ENCODE results near the gene ATP10A.

Gene ATP10A

GRCh38 chr15:25713736-25714537, 149.2 kb downstream of the ATP10A start:
- no peak for DNase-seq

- DNase-seq, result no peak
Measured at GRCh38 chr15:25712961-25713355, 150.2 kb downstream of the ATP10A start.

GRCh38 chr15:25712192-25712960, 150.8 kb downstream of the ATP10A start:
- DNase-seq, result no peak

- no peak for DNase-seq
Measured at GRCh38 chr15:25711691-25712090, 151.4 kb downstream of the ATP10A start.

- no peak for DNase-seq
Measured at GRCh38 chr15:25711164-25711563, 152.0 kb downstream of the ATP10A start.

- no peak for DNase-seq
Measured at GRCh38 chr15:25710184-25710583, 152.9 kb downstream of the ATP10A start.

- no peak for DNase-seq
Measured at GRCh38 chr15:25709437-25710159, 153.5 kb downstream of the ATP10A start.

- DNase-seq, result no peak
Measured at GRCh38 chr15:25708391-25708790, 154.7 kb downstream of the ATP10A start.

GRCh38 chr15:25707656-25708365, 155.3 kb downstream of the ATP10A start:
- DNase-seq, result no peak

GRCh38 chr15:25706176-25706955, 156.8 kb downstream of the ATP10A start:
- DNase-seq, result no peak

- DNase-seq, result no peak
Measured at GRCh38 chr15:25705433-25706115, 157.6 kb downstream of the ATP10A start.

- no peak for DNase-seq
Measured at GRCh38 chr15:25703726-25704125, 159.4 kb downstream of the ATP10A start.

GRCh38 chr15:25701721-25702465, 161.2 kb downstream of the ATP10A start:
- no peak for DNase-seq

- DNase-seq, result no peak
Measured at GRCh38 chr15:25700916-25701315, 162.2 kb downstream of the ATP10A start.

GRCh38 chr15:25697586-25697985, 165.5 kb downstream of the ATP10A start:
- DNase-seq, result no peak

GRCh38 chr15:25695875-25696760, 167.0 kb downstream of the ATP10A start:
- DNase-seq, result no peak

- no peak for DNase-seq
Measured at GRCh38 chr15:25694823-25695312, 168.3 kb downstream of the ATP10A start.

GRCh38 chr15:25694239-25694584, 168.9 kb downstream of the ATP10A start:
- no peak for DNase-seq

Data from NCI-H1105 treated with DMSO at 0.1 percent for 48 hours (cell line).